Parathyroid adenoma (tissue), 2 donors: ENCODE measurements around the gene SULT1A3.
"Not testable (repeated sequence)": the region's sequence is repeated elsewhere in the genome, so short reads cannot be mapped to it uniquely, and the experiment has no call there.

Experiments used
- H2AFZ ChIP-seq: fragments of 300-600 bp; sonication (generic); one replicate; pipeline ENCODE4 v1.7.0; 2017; ENCODE audit warnings: antibody characterized with exemption, mild to moderate bottlenecking
- H3K27ac ChIP-seq: fragments of 300-600 bp; sonication (generic); one replicate; pipeline ENCODE4 v1.7.0; 2017
- H3K27me3 ChIP-seq: fragments of 300-600 bp; sonication (generic); one replicate; pipeline ENCODE4 v1.7.0; 2017; ENCODE audit warnings: low read length; ENCODE audit not compliant: control insufficient read depth, insufficient read depth
- H3K36me3 ChIP-seq: fragments of 300-600 bp; sonication (generic); one replicate; pipeline ENCODE4 v1.7.0; 2017; ENCODE audit warnings: low read length; ENCODE audit not compliant: control insufficient read depth, insufficient read depth
- H3K4me1 ChIP-seq: fragments of 300-600 bp; sonication (generic); one replicate; pipeline ENCODE4 v1.7.0; 2017; ENCODE audit warnings: control low read depth
- H3K4me2 ChIP-seq: fragments of 300-600 bp; sonication (generic); one replicate; pipeline ENCODE4 v1.7.0; 2017; ENCODE audit warnings: low read length
- H3K4me3 ChIP-seq: fragments of 300-600 bp; sonication (generic); one replicate; pipeline ENCODE4 v1.7.0; 2017; ENCODE audit warnings: low read depth, low read length
- H3K79me2 ChIP-seq: fragments of 300-600 bp; sonication (generic); one replicate; pipeline ENCODE4 v1.7.0; 2017; ENCODE audit warnings: control low read depth
- H3K9ac ChIP-seq: fragments of 300-600 bp; sonication (generic); one replicate; pipeline ENCODE4 v1.7.0; 2017; ENCODE audit warnings: mild to moderate bottlenecking
- H3K9me3 ChIP-seq: fragments of 300-600 bp; sonication (generic); one replicate; pipeline ENCODE4 v1.7.0; 2017; ENCODE audit warnings: low read length; ENCODE audit not compliant: control insufficient read depth
- TF ChIP-seq, protein P1 (sequence below): fragments of 300-600 bp; sonication (generic); IDR thresholded peaks from one replicate; pipeline ENCODE4 v1.7.0; 2017; ENCODE audit warnings: antibody characterized with exemption, mild to moderate bottlenecking
- donor health status: primary hyperparathyroidism.

The SULT1A3 gene

DNA sequence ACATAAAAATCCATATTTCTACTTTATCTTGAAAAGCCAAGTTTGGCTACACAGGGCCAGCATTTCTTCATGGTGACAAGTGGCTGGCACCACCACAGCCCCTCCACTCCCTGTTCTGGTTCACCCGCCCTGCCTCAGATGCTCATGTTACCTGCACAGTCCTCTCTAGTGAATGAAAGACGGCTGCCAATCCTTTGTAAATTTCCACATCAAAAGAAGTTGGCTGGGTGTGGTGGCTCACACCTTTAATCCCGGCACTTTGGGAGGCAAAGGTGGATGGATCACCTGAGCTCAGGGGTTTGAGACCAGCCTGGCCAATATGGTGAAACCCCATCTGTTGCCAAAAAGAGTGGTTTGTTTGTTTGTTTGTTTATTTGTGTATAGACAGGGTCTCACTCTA, 35.5 kb upstream of the SULT1A3 start:
- Histone ChIP-seq H3K9me3 (no peaks in the 10 kb centered on the region), H3K27me3 (no peaks in the 10 kb centered on the region), H3K4me3 (no peak overlapping the region), H3K4me1 (no peaks in the 10 kb centered on the region), H3K27ac (no peak overlapping the region), H3K36me3 (no peaks in the 10 kb centered on the region), H3K4me2 (no peak overlapping the region), H2AFZ (no peak overlapping the region), H3K79me2 (no peaks in the 10 kb centered on the region), H3K9ac (no peak overlapping the region)
- TF ChIP-seq, protein P1, sequence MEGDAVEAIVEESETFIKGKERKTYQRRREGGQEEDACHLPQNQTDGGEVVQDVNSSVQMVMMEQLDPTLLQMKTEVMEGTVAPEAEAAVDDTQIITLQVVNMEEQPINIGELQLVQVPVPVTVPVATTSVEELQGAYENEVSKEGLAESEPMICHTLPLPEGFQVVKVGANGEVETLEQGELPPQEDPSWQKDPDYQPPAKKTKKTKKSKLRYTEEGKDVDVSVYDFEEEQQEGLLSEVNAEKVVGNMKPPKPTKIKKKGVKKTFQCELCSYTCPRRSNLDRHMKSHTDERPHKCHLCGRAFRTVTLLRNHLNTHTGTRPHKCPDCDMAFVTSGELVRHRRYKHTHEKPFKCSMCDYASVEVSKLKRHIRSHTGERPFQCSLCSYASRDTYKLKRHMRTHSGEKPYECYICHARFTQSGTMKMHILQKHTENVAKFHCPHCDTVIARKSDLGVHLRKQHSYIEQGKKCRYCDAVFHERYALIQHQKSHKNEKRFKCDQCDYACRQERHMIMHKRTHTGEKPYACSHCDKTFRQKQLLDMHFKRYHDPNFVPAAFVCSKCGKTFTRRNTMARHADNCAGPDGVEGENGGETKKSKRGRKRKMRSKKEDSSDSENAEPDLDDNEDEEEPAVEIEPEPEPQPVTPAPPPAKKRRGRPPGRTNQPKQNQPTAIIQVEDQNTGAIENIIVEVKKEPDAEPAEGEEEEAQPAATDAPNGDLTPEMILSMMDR, result no peak

DNA sequence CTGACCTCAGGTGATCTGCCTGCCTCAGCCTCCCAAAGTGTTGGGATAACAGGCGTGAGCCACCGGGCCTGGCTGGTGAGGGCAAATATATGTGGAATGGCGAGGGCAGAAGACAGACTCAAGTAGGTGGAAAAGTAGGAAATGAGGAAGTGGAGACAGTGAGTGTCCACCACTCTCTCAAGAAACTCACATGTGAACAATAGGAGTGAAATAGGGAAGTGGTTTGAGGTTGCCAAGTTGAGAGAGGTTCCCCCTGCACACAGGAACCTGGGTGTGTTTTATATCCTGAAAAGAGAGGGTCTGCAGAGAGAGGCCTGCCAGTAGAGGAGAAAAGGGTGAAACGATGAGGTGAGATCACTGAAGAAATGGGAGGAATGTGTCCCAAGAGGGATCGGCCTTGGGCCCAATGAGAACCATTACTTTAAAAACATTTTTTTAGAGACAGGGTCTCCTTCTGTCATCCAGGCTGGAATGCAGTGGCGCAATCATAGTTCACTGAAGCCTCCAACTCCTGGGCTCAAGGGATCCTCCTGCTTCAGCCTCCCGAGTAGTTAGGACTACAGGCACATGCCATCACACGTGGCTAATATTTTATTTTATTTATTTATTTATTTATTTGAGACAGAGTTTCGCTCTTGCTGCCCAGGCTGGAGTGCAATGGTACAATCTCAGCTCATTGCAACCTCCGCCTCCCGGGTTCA, 32.7 kb upstream of the SULT1A3 start:
- Histone ChIP-seq H3K4me3 (no peak overlapping the region), H3K4me1 (no peaks in the 10 kb centered on the region), H3K36me3 (no peaks in the 10 kb centered on the region), H2AFZ (no peak overlapping the region), H3K9me3 (no peaks in the 10 kb centered on the region), H3K9ac (no peak overlapping the region), H3K4me2 (no peak overlapping the region), H3K27me3 (no peaks in the 10 kb centered on the region), H3K79me2 (no peaks in the 10 kb centered on the region), H3K27ac (no peak overlapping the region)
- TF ChIP-seq, protein P1, result no peak

DNA sequence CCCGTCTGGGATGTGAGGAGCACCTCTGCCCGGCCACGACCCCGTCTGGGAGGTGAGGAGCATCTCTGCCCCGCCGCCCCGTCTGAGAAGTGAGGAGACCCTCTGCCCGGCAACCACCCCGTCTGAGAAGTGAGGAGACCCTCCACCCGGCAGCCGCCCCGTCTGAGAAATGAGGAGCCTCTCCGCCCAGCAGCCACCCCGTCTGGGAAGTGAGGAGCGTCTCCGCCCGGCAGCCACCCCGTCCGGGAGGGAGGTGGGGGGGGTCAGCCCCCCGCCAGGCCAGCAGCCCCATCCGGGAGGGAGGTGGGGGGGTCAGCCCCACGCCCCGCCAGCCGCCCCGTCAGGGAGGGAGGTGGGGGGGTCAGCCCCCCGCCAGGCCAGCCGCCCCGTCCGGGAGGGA, 30.3 kb upstream of the SULT1A3 start:
- not testable (repeated sequence) for H3K79me2 ChIP-seq, H3K4me3 ChIP-seq, H3K4me1 ChIP-seq, H2AFZ ChIP-seq, H3K27me3 ChIP-seq, H3K27ac ChIP-seq, H3K4me2 ChIP-seq, H3K9ac ChIP-seq, H3K9me3 ChIP-seq, H3K36me3 ChIP-seq

DNA sequence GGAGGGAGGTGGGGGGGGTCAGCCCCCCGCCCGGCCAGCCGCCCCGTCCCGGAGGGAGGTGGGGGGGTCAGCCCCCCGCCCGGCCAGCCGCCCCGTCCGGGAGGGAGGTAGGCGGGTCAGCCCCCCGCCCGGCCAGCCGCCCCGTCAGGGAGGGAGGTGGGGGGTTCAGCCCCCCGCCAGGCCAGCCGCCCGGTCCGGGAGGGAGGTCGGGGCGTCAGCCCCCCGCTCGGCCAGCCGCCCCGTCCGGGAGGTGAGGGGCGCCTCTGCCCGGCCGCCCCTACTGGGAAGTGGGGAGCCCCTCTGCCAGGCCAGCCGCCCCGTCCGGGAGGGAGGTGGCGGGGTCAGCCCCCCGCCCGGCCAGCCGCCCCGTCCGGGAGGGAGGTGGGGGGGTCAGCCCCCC, 29.6 kb upstream of the SULT1A3 start:
- H3K36me3 ChIP-seq, H3K9ac ChIP-seq, H3K4me3 ChIP-seq, H3K9me3 ChIP-seq, H3K4me2 ChIP-seq, H3K79me2 ChIP-seq, H3K27me3 ChIP-seq, H3K4me1 ChIP-seq, H3K27ac ChIP-seq, H2AFZ ChIP-seq: not testable (repeated sequence)

DNA sequence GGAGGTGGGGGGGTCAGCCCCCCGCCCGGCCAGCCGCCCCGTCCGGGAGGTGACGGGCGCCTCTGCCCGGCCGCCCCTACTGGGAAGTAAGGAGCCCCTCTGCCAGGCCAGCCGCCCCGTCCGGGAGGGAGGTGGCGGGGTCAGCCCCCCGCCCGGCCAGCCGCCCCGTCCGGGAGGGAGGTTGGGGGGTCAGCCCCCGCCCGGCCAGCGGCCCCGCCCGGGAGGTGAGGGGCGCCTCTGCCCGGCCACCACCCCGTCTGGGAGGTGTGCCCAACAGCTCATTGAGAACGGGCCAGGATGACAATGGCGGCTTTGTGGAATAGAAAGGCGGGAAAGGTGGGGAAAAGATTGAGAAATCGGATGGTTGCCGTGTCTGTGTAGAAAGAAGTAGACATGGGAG, 28.9 kb upstream of the SULT1A3 start:
- H3K27ac ChIP-seq, H3K79me2 ChIP-seq, H2AFZ ChIP-seq, H3K4me1 ChIP-seq, H3K9ac ChIP-seq, H3K4me3 ChIP-seq, H3K9me3 ChIP-seq, H3K36me3 ChIP-seq, H3K4me2 ChIP-seq, H3K27me3 ChIP-seq: not testable (repeated sequence)

DNA sequence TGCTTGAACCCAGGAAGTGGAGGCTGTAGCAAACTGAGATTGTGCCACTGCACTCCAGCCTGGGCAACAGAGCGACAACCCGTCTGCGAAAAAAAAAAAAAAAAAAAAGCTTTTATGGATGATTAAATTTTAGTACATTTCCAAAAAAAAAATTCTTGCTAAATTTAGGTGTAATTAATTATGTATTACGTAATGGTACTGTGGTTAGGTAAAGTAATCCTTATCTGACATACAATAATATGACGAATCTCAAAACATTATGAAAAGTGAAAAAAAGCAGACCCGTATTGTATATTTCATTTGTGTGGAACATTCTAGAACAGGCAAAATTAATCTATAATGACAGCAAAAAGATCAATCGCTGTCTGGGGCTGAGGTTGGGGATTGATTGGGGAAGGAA, 26.0 kb upstream of the SULT1A3 start:
- Histone ChIP-seq H3K27me3 (no peaks in the 10 kb centered on the region), H3K36me3 (no peaks in the 10 kb centered on the region), H3K79me2 (no peaks in the 10 kb centered on the region), H3K27ac (no peak overlapping the region), H3K9ac (no peak overlapping the region), H3K9me3 (no peaks in the 10 kb centered on the region), H2AFZ (no peak overlapping the region), H3K4me1 (no peaks in the 10 kb centered on the region), H3K4me3 (no peak overlapping the region), H3K4me2 (no peak overlapping the region)
- TF ChIP-seq, protein P1, result no peak

DNA sequence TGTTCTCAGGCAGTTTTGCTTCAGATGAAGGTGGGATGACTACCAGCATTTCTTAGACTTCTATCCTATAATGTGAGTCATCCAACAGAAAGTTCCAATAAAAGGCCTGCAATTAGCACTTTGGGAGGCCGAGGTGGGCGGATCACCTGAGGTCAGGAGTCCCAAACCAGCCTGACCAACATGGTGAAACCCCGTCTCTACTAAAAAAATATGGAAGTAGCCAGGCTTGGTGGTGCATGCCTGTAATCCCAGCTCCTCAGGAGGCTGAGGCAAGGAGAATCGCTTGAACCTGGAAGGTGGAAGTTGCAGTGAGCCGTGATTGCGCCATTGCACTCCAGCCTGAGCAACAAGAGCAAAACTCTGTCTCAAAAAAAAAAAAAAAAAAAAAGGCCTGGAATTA, 22.2 kb upstream of the SULT1A3 start:
- not testable (repeated sequence) for H3K4me3 ChIP-seq, H3K36me3 ChIP-seq, H3K9ac ChIP-seq, H3K27me3 ChIP-seq, H3K79me2 ChIP-seq, H2AFZ ChIP-seq, H3K9me3 ChIP-seq, H3K4me2 ChIP-seq, H3K4me1 ChIP-seq, H3K27ac ChIP-seq
